Kidney (tissue), 14 donors: ENCODE results near the gene SOX2. TPM values are rescaled to one million over a fixed set of nuclear protein-coding genes. Genes with fewer than 3 reads are reported as not detected.

Source experiments
- DNase-seq, 5 donors: peaks; one replicate each; pipeline ENCODE4 v3.0.0-alpha.2; 2013 to 2020
- FAIRE-seq: peaks from 2 replicates; lab custom pipeline; 2012; peaks lifted over from hg19 to GRCh38; lab: Jason Lieb, UNC
- H3K27ac ChIP-seq, 2 donors: one replicate each; pipeline ENCODE4 v1.7.0; 2013; ENCODE audit warnings: low read depth in 2 of 2, low read length in 2 of 2, inconsistent platforms in 1 of 2
- H3K27me3 ChIP-seq: one replicate; pipeline ENCODE4 v1.7.1; 2013; ENCODE audit warnings: low read length, inconsistent platforms; ENCODE audit not compliant: control insufficient read depth, insufficient read depth
- H3K36me3 ChIP-seq, 3 donors: one replicate each; pipeline versions ENCODE4 v1.7.0 to v1.7.1; 2013; ENCODE audit warnings: low read length in 3 of 3, control low read depth in 1 of 3, inconsistent platforms in 1 of 3; ENCODE audit not compliant: insufficient read depth in 3 of 3, control insufficient read depth in 2 of 3
- H3K4me1 ChIP-seq, 3 donors: one replicate each; pipeline versions ENCODE4 v1.7.0 to v1.7.1; 2013; ENCODE audit warnings: low read length in 3 of 3, inconsistent platforms in 1 of 3, low read depth in 1 of 3; ENCODE audit not compliant: control insufficient read depth in 2 of 3, insufficient read depth in 2 of 3
- H3K4me3 ChIP-seq, 3 donors: one replicate each; pipeline versions ENCODE4 v1.7.0 to v1.8.1; 2013; ENCODE audit warnings: low read length in 3 of 3, control low read depth in 1 of 3, inconsistent platforms in 1 of 3
- H3K9ac ChIP-seq, 3 donors: one replicate each; pipeline versions ENCODE4 v1.7.0 to v1.7.1; 2013; ENCODE audit warnings: low read length in 3 of 3, control low read depth in 1 of 3, inconsistent platforms in 1 of 3
- H3K9me3 ChIP-seq, 3 donors: one replicate each; pipeline versions ENCODE4 v1.7.0 to v1.7.1; 2013; ENCODE audit warnings: low read length in 3 of 3, control low read depth in 1 of 3, inconsistent platforms in 1 of 3; ENCODE audit not compliant: control insufficient read depth in 2 of 3, insufficient read depth in 1 of 3
- CTCF ChIP-seq: IDR thresholded peaks from 3 replicates; pipeline ENCODE4 v1.5.1; 2012; ENCODE audit warnings: mild to moderate bottlenecking, moderate library complexity, borderline replicate concordance; ENCODE audit not compliant: insufficient read depth; ENCODE audit errors: extremely low read depth
- intact Hi-C: fragments of 100-400 bp; cut with DNase I; formaldehyde crosslinking; loops from one replicate; pipeline ENCODE4 v1.11.1; 2022
- polyA plus RNA-seq: library from polyadenylated mRNA; stranded (reverse); fragments of 350-450 nt; fragmentation: Illumina TruSeq; extraction: RNeasy Lipid Tissue Mini Kit (QIAGEN cat#74804); gene quantifications from one replicate; pipeline ENCODE4 v1.2.3, GENCODE V29; 2014; ENCODE audit warnings: low read depth, low replicate concordance; ENCODE audit not compliant: insufficient read depth
- total RNA-seq: library from RNA; stranded (reverse); fragmentation: NEBNext Ultra II Directional; extraction: Animal tissue kit (Norgen Biotek cat#: 25700); gene quantifications from one replicate; pipeline ENCODE4 v1.2.1, GENCODE V29; 2021
- donor health status: control.
- donor health status: control.
- donor health status: control.
- donor health status: control.
- donor health status: control.
- donor health status: DM: yes; HTN: yes; CAD: no.
- donor health status: Normal renal cell carcinoma (clear cell type).

The SOX2 gene
- total and polyA plus RNA-seq, 2 donors from 2014 or later, result 0.13 TPM; not detected in 1

- no peak overlapping the region for H3K9ac ChIP-seq
- no peaks in the 10 kb centered on the region for H3K36me3 ChIP-seq
These were observed 24.0 kb upstream of the SOX2 start for GRCh38 chr3:181687731-181688130.

GRCh38 chr3:181689546-181689945, 22.2 kb upstream of the SOX2 start:
- Histone ChIP-seq H3K36me3 (no peaks in the 10 kb centered on the region), H3K27me3 (peaks cover 4% of the 10 kb centered on the region), H3K27ac (no peak overlapping the region), H3K9me3 (no peaks in the 10 kb centered on the region), H3K4me3 (no peak overlapping the region), H3K4me1 (no peaks in the 10 kb centered on the region), H3K9ac (no peak overlapping the region)
- DNase-seq (no peak), FAIRE-seq (no peak)
- no peak for TF ChIP-seq CTCF
- intact Hi-C loops, result no loop called here

More at GRCh38 chr3:181687731-181688130, 24.0 kb upstream of the SOX2 start:
- no peak overlapping the region for H3K27ac ChIP-seq
- intact Hi-C loops, result no loop called here
- no peak for FAIRE-seq
- H3K4me3 ChIP-seq, result no peak overlapping the region
- no peaks in the 10 kb centered on the region for H3K4me1 ChIP-seq
- DNase-seq, result no peak
- peaks cover 4% of the 10 kb centered on the region for H3K27me3 ChIP-seq
- no peaks in the 10 kb centered on the region for H3K9me3 ChIP-seq
- TF ChIP-seq CTCF, result no peak

- intact Hi-C loops, result no loop called here
- Histone ChIP-seq H3K27ac (no peak overlapping the region), H3K27me3 (peaks cover 4% of the 10 kb centered on the region), H3K9ac (no peak overlapping the region), H3K4me3 (no peak overlapping the region), H3K4me1 (peaks cover 0 to 4% (median 0%) of the 10 kb centered on the region in 3 donors), H3K9me3 (no peaks in the 10 kb centered on the region), H3K36me3 (no peaks in the 10 kb centered on the region)
- no peak for DNase-seq
- FAIRE-seq, result no peak
- TF ChIP-seq CTCF, result no peak
These were observed 21.0 kb upstream of the SOX2 start for GRCh38 chr3:181690769-181691168.

- FAIRE-seq, result no peak
- Histone ChIP-seq H3K36me3 (no peaks in the 10 kb centered on the region), H3K9ac (no peak overlapping the region), H3K9me3 (no peaks in the 10 kb centered on the region), H3K27me3 (peaks cover 13% of the 10 kb centered on the region), H3K27ac (no peak overlapping the region), H3K4me3 (no peak overlapping the region), H3K4me1 (peaks cover 0 to 7% (median 4%) of the 10 kb centered on the region in 3 donors)
- intact Hi-C loops, result no loop called here
- no peak for TF ChIP-seq CTCF
- DNase-seq, result no peak
These were observed 19.8 kb upstream of the SOX2 start for GRCh38 chr3:181691901-181692300.
